GM18867 (cell line): ENCODE measurements around the gene ICAM2.
"Not testable (repeated sequence)": the region's sequence is repeated elsewhere in the genome, so short reads cannot be mapped to it uniquely, and the experiment has no call there.

Experiments
- ATAC-seq: cut with Tn5 transposase; IDR thresholded peaks from one replicate; pipeline ENCODE4 v1.9.1; 2021; ENCODE audit warnings: mild to moderate bottlenecking, moderate library complexity; ENCODE audit not compliant: unreplicated experiment

ICAM2 gene

DNA sequence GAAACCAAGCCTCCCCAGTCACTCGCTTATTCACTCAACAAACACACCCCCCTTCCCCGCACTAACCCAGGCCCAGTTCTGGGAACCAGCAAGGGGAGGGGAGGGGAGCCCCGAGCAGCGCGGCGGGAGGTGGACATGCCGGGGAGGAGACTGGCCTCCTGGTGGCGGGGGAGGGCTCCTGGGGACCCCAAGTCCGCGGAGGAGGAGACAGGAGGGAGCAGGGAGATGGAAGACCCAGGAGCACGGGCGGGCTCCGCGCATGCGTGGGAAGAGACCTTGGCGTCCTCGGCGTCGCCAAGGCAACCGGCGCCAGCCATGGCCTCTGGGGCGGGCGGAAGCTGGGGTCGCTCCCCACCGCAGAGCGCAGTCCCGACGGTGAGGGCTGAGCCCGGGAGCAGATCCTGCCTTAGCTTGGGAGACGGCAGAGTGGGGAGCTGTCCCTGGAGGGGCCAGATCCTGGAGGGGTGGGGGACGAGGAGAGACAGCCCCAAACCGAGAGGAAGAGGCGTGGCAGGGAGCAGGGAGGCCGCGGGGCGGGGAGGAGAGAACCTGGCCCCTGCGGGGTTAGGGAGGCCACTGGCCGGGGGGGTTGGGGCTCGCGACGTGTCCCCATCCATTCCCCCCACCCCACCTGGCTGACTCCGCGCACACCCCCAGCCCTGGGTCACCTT, 22.2 kb downstream of the ICAM2 start, which contains the start of gene PRR29:
PRR29 (plus strand) TSS at position 302 of the 671 bp plus-strand sequence; CDS start at position 316, 14 bp downstream.
- ATAC-seq, result no peak

DNA sequence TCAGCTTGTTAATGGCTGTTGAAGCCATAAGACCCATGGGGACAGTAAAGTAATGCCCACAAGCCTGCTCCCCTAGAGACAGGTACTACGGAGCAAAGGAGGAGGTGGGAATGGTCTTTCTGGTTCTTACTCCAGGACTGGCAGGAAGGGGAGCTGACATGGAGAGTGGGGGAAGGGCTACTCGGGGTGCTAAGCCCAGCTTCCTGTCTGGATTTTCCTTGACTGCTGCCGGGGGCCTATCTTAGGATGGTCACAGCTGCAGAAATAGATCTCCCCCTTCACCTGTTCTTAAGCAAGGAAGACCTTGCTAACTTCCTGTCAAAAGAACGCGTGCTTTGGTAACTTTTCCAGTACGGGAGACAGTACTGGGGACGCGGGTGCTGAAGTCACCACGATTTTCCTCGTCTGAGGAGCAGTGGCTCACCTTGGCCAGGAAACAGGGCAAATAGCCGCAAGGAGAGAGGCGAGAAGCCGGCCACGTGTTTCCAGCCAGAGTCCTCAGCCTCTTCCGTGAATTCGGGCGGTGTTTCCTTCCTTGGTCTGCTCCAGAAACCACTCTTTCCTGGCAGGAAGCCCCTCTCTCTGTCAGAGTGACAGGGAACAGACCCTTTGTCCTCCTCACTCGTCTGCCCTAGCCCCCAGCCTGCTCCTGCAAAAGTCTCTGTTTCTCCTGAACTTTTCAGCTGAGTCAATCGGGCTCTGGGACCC, 22.9 kb downstream of the ICAM2 start:
- ATAC-seq, result no peak

DNA sequence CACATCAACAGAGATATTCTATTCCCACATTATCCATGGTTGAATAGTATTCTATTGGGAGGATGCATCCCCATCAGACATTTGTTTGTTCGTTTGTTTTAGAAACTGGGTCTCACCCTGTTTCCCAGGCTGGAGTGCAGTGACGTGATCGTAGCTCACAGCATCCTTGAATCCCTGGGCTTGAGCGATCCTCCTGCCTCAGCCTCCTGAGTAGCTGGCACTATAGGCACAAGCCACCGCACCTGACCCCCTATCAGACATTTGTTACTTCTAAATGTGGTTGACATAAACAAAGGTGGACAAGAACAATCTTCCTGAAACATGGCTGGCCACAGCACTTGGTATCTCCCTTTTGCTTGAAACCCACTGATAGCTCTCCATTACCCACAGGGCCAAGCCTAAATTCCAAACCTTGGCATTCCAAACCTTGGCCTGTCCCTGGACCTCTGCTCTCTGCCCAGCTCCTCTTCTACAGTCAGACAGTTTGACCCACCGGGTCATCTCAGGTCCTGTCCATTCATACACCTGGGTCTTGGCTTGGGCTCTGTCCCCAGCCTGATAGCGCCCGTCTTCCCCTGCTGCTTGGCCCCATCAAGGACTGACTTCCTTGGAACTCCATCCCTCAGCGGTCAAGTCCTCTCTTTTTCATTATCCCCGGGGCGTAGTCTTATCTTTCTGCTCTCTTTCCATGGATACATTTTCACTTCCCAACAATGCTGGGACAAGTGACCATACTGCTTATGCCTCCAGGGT, 23.8 kb downstream of the ICAM2 start:
- no peak for ATAC-seq

DNA sequence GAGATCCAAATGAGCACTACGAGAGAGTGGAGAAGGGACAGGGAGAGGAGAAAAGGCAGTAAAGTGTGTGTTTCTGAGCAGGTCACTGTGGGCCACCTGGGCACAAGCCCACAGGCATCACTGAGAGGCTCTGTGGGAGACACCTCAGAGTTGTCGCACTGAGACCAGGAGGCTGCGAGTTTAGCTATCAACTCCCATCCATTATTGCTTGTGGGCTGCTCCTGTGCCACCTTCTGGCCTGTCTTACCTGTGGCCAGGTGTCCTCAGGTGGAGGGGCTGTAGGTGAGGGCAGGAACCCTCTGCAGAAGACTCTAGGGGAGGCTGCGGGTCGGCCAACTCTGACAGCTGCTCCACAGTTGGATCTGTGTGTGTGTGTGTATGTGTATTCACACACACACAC, 24.8 kb downstream of the ICAM2 start:
- no peak for ATAC-seq

DNA sequence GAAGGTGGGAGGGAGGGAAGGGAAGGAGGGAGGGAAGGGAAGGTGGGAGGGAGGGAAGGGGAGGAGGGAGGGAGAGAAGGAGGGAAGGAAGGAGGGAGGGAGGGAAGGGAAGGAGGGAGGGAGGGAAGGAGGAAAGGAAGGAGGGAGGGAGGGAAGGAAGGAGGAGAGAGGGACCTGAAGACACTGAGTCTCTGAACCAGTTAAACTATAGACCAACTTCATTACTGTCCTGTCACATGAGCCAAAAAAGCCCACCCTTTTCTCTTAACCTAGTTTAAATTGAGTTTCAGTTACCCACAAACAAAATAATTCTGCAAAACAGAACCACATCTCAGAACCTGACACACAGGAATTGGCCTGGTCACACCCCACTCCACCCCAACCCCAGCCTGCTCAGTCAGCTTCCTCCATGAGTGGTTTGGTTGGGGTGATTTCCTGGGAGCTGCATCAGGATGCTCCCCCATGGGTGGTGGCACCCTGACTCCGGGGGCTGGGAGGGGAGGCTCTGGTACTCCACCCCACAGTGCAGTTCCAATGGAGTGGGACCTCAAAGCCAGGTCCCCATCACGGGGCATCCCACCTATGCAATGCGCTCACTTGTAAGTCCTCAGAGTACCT, 27.0 kb downstream of the ICAM2 start:
- ATAC-seq, result no peak

DNA sequence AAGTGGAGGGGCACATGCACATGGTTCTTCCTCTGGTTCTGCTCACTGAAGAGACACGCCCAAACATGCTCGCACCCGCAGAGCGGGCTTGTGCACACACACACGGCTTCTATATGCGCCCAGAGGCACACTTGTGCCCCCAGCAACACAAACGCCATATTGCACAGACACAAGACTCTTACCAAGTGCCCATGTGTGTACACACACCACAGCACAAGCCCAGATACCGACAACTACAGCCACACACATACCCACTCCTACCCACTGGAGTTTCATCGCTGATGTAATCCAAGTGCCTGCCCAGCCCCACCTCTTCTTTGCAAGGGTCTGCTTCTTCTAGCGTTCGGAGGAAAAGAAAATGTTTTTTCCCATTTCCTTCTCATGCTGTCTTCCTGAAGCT, 28.8 kb downstream of the ICAM2 start:
- no peak for ATAC-seq

DNA sequence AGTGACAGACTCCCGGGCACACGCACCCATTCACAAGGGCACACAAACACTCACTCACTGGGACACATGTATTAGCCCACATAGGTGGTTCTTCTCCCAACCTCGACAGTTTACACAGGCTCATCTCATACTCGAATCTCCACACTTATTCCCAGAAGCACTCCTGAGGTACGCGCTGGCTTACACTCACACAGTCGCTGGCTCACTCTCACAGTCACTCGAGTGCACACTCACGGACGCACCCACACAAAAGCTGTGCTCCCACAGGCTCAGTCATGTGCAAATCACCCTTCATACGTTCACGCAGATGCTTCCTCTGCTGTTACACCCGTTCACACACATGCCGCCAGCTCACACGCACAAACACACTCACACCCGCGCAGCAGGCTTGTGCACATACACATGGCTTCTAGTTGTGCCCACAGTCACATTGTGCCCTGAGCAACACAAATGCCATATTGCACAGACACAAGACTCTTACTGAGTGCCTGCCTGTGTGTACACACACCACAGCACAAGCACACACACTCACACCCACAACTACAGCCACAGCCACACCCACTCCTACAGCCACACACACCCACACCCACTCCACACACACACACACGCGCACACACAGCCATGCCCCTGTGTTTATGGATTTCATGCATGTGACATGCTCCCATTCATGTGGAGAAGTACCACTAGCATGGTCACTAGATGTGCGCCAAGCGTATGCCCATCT, 30.6 kb downstream of the ICAM2 start:
- ATAC-seq, result no peak

DNA sequence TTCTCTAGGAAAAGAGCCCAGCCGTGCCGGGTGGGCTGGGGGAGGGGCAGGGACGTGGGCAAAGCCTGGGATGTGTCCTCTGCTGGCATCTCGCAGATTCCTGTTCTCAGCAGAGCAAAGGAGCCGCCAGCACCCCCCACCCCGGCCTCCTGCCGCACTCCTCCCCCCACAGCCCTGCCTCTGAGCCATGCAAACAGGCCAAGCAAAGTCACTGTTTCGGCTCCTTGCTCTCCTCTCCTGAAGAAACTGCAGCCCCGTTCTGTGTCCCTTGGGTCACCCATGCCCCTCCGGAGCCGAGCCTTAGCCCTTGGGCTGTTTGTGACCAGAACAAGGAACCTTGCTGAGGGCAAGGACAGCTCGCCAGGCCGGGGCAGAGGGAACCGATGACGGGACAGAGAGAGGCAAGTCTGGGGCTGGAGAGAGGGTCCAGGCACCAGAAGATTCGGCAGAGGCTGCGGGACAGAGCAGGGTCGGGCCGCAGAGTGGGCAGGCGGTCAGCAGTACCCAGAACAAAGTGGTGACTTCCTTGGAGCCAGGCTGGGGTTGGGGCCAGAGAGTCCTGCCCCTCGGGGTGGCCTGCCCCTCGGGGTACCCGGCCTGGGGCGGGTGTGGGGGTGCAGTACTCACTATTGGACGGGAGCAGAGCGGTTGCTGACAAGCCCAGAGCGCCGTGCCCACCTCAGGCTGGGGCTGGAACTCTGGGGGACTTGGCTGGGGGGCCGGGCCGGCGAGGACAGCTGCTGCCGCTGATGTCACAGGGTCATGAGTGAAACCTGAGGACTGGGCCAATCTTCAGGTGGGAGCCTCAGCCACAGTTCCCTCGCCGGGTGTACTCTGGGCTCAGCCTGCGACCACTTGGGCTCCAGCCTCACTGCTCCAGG, 31.5 kb downstream of the ICAM2 start:
- no peak for ATAC-seq

DNA sequence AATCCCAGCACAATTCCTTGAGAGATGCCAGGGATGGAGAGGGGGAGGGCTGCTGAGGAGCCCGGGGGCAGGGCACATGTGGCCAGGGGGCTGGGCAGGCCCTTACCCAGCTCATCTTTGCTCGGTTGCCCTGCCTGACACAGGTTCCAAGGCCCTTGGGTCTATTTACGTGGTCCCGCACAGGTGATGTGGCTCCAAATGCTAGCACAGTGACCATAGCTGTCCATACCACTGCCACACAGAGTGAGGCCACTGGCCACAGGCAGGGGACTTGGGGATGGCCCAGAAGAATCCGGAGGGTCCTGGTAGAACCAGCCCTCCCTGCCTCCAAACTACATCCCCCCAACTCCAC, 32.3 kb downstream of the ICAM2 start:
- no peak for ATAC-seq

DNA sequence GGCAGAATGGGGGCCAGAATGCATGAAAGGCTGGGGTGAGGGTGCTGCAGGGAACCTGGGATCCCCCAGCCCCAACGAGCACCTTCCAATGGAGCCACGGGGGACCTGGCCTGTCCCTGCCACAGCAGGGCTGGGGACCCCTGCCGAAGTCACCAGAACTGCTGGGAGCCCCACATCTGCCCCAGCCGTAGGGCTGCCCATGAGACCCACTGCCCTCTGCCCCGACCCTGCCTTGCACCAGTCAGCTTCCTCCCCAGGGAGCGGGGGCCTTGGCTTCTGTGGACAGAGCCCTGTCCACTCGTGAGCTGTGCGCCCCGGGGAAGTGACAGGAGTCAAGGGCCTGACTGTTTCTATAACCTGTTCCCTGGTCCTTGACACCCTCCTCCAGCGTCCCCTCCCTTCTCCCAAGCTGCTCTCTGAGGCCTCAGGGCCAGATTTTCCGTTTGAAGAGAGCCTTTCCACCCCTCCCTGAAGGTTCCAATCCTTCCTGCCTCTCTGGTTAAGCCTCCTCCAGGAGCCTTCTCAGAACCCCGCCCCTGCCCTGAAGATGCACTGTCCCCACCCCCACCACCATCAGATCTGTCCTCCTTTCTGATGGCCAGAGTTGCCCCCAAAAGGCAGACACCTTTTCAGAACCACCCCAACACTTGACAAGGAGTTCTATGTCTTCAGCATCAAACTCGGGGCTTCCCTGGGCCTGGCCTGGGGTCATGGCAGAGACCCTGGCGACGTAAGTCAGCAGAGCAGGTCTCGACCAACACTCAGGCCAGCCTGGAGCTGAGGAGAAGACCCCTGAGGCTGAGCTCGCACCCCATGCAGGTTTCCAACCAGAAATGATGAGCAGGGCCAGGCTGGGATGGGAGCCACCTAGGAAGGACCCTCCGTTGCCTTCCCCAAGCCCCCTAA, 33.0 kb downstream of the ICAM2 start:
- no peak for ATAC-seq

DNA sequence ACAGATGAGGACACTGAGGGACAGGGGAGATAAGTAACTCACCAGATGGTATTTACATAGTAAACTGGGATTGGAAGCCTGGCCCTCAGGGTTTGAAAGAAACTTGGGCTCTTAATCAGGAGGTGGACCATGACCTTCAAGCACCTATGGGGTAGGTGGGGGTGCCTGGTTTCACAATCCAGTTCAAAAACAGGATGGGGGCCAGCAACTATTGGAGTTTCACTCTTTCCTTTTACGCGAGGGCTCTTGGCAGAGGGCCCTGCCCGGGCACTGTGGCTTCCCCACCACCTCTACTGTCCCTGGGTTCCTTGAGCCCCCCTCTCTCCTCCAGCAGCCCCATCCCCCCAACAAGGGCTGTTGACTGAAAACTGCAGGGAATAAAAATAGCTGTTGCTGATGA, 33.6 kb downstream of the ICAM2 start:
- ATAC-seq, result no peak

DNA sequence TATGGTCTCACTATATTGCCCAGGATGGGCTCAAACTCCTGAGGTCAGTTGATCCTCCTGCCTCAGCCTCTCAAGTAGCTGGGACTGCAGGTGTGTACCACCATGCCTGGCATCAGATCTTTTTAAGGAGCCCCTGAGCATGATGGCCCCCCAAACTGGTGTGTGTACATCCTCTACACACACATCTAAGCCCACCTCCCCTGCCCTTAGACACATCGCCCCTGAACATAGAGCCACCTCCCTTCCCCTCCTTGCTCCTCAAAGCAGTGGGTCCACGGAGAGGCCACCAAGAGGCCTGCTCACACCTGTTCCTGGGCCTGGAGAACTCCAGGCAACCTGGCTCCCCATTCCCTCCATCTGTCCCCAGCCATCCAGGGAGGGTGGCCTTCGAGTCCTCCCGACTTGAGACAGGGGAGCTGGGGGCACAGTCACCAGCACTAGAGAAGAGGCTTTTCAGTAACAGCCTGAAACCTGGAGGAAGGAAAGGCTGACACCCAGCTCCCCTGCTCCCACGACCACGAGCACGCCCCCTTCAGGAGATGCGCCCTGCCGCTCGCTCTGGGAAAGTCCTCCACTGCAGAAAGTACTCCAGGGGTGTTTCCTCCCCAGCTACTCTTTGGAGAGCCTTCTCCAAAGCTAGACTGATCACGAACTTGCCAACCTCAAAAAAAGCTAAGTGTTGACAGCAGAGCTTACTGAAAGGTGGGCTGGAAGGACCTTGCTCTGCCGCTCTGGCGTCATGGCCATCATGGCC, 34.9 kb downstream of the ICAM2 start:
- no peak for ATAC-seq

DNA sequence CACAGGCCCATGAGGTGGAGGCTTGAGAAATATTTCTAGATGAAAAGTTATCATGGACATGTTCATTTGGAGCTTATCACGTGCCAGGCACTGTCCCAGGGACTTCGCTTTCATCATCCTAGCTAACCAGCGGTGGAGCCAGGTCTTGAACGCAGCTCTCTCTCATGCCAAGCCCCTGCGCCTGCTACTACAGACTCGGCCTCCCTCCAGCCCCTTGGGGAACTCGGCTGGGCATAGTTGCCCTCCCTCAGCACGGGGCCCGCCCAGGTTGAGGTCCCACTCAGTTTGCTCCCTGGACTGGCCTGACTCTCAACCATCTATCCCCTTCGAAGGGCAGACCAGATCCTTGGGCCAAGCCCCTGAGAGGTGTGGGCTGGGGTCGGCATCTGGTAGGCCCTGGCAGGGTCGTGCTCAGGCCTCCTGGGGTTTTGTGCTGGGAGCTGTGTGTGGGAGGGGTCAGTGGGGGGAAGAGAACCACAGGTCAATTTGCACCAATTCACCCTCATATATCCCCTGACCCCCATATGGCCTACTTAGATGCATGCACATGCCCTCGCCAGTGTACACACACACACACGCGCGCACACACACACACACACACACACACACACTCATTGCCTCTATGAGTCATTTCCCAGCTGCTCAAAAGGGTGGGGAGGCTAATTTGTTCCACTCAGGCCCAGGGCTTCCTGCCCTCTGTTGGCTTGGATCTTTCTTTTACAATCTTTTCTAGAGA, 35.6 kb downstream of the ICAM2 start:
- ATAC-seq, result no peak

DNA sequence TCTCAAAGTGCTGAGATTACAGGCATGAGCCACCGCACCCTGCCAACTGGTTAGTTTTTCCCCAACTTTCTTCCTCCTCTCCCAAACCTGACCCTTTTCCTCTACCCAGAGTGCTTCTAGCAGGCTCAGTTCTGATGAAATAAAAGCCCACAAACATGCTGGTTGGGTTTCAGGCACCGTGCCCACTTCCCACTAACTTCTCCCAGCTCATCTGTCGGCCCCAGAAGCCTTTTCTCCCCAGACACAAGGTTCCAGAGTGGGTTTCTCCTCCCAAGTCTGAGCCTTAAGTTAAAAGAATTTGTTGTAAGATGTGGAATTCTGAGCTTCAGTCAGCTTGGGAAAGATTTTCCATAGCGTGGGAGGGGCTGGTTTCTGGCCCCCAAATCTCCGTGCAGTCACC, 36.2 kb downstream of the ICAM2 start:
- ATAC-seq, result no peak

DNA sequence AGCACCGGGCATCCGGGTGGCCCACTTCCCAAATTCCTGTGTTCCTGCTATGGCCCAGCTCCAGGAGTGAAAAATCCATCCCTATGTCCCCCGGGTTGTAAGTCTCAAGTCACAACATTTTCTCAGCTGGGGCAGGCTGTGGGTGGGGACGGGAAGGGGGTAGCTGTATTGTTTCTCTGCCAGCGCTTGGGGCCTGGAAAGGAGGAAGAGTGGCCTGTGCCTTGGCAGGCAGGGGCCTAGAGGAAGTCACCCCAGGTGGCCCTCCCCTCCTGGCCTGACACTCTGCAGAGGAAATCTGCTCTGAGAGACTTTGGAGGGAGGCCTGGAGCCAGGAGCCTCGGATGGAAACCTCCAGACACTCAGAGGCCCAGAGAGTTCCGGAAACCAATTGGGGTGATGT, 37.1 kb downstream of the ICAM2 start:
- no peak for ATAC-seq

DNA sequence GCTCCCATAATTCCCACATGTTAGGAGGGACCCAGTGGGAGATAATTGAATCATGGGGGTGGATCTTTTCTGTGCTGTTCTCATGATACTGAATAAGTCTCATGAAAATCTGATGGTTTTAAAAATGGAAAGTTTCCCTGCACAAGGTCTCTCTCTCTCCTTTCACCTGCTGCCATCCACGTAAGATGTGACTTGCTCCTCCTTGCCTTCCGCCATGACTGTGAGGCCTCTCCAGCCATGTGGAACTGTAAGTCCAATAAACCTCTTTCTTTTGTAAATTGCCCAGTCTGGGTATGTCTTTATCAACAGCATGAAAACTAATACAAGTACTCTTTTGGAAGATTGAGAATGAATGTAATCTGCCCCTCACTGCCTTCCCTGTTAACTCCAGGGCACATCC, 37.8 kb downstream of the ICAM2 start:
- not testable (repeated sequence) for ATAC-seq
